WTC11 (cell line): ENCODE results near the gene ACSF3. TPM values are rescaled to one million over a fixed set of nuclear protein-coding genes. Genes with fewer than 3 reads are reported as not detected.
"Not testable (repeated sequence)": the region's sequence is repeated elsewhere in the genome, so short reads cannot be mapped to it uniquely, and the experiment has no call there.

Source experiments
- ATAC-seq: fragments of 200-7000 bp; cut with Tn5 transposase; 2 replicates; pipeline ENCODE4 v1.10.0; 2021; ENCODE audit warnings: mild to moderate bottlenecking, moderate library complexity
- CTCF ChIA-PET: fragments of 300-600 bp; sonication (Branson Sonifier 250); formaldehyde crosslinking; loops from one replicate; lab custom pipeline; 2021; ENCODE audit warnings: antibody characterized with exemption; lab: Charles Lee
- POLR2A ChIA-PET: fragments of 350-600 bp; sonication (Branson Sonifier 250); formaldehyde crosslinking; loops from one replicate; lab custom pipeline; 2021; ENCODE audit warnings: antibody characterized with exemption; lab: Charles Lee
- DNase-seq: peaks from one replicate; pipeline ENCODE4 v3.0.0; 2021; ENCODE audit warnings: low spot score
- H3K27ac Mint-ChIP-seq: 2 replicates; pipeline ENCODE4 v1.8.0; 2021; ENCODE audit warnings: mixed read lengths
- H3K27me3 Mint-ChIP-seq: 2 replicates; pipeline ENCODE4 v1.8.0; 2021; ENCODE audit warnings: low read depth, mild to moderate bottlenecking, moderate library complexity, mixed read lengths
- H3K36me3 Mint-ChIP-seq: 2 replicates; pipeline ENCODE4 v1.8.0; 2021; ENCODE audit warnings: mixed read lengths
- H3K4me1 Mint-ChIP-seq: 2 replicates; pipeline ENCODE4 v1.8.0; 2022; ENCODE audit warnings: mixed read lengths
- H3K4me3 Mint-ChIP-seq: 2 replicates; pipeline ENCODE4 v1.8.0; 2021; ENCODE audit warnings: mild to moderate bottlenecking, moderate library complexity, mixed read lengths
- H3K9me3 Mint-ChIP-seq: 2 replicates; pipeline ENCODE4 v1.8.0; 2021; ENCODE audit warnings: mixed read lengths
- ARID4B ChIP-seq: sonication (generic); formaldehyde crosslinking; IDR thresholded peaks from 2 replicates; pipeline ENCODE4 v1.8.0; 2023; ENCODE audit warnings: missing genetic modification reagents, mild to moderate bottlenecking, borderline replicate concordance
- ATF2 ChIP-seq: sonication (generic); formaldehyde crosslinking; IDR thresholded peaks from 2 replicates; pipeline ENCODE4 v1.8.1; 2022; ENCODE audit warnings: low read depth, missing genetic modification reagents, borderline replicate concordance
- ATF6 ChIP-seq: sonication (generic); formaldehyde crosslinking; IDR thresholded peaks from 2 replicates; pipeline ENCODE4 v1.8.1; 2023; ENCODE audit warnings: mild to moderate bottlenecking, missing genetic modification reagents
- CREB1 ChIP-seq: sonication (generic); formaldehyde crosslinking; IDR thresholded peaks from 2 replicates; pipeline ENCODE4 v1.8.0; 2023; ENCODE audit warnings: mild to moderate bottlenecking, missing genetic modification reagents
- CREM ChIP-seq: sonication (generic); formaldehyde crosslinking; IDR thresholded peaks from 2 replicates; pipeline ENCODE4 v1.8.1; 2022; ENCODE audit warnings: mild to moderate bottlenecking, missing genetic modification reagents, moderate library complexity
- ELF4 ChIP-seq: sonication (generic); formaldehyde crosslinking; IDR thresholded peaks from 2 replicates; pipeline ENCODE4 v1.8.1; 2022; ENCODE audit warnings: low read depth, mild to moderate bottlenecking, moderate library complexity, missing genetic modification reagents
- PRRX2 ChIP-seq: fragments of 250-450 bp; sonication (Bioruptor Pico); IDR thresholded peaks from 2 replicates; pipeline ENCODE4 v1.8.0; 2021; ENCODE audit warnings: mild to moderate bottlenecking
- TEAD4 ChIP-seq: sonication (generic); formaldehyde crosslinking; IDR thresholded peaks from 2 replicates; pipeline ENCODE4 v1.8.0; 2022; ENCODE audit warnings: mild to moderate bottlenecking, missing genetic modification reagents
- ZNF532 ChIP-seq: fragments of 250-450 bp; sonication (Bioruptor Pico); IDR thresholded peaks from 2 replicates; pipeline ENCODE4 v1.9.0; 2021; ENCODE audit warnings: mild to moderate bottlenecking, borderline replicate concordance
- total RNA-seq: library from RNA; stranded (reverse); gene quantifications from 3 replicates; pipeline ENCODE4 v1.2.3, GENCODE V29; 2021

ACSF3 gene
- total RNA-seq, 1 experiment from 2014 or later: 22.9 TPM

- TF ChIP-seq PRRX2 (CRISPR knock-in tag): no peak
Measured at GRCh38 chr16:89187770-89188392, 94.2 kb downstream of the ACSF3 start (continued).

GRCh38 chr16:89188471-89189357 is 95.1 kb downstream of the ACSF3 start:
- ATAC-seq, H3K4me1 Mint-ChIP-seq, H3K4me3 Mint-ChIP-seq, H3K27me3 Mint-ChIP-seq, H3K36me3 Mint-ChIP-seq, CTCF ChIA-PET, DNase-seq, H3K9me3 Mint-ChIP-seq, POLR2A ChIA-PET, H3K27ac Mint-ChIP-seq: not testable (repeated sequence)

- CTCF ChIA-PET: no interaction called here
- no peak overlapping the region for H3K4me3 Mint-ChIP-seq
- H3K27me3 Mint-ChIP-seq: peaks cover 3% of the 10 kb centered on the region
- TF ChIP-seq ATF6 (no peak), CREM (CRISPR knock-in tag) (no peak), ATF2 (CRISPR knock-in tag) (no peak)
- TF ChIP-seq, all 79 proteins: peak for 0
- H3K36me3 Mint-ChIP-seq: no peaks in the 10 kb centered on the region
- DNase-seq (no peak), ATAC-seq (no peak)
- POLR2A ChIA-PET: no interaction called here
- H3K27ac Mint-ChIP-seq: no peak overlapping the region
- no peaks in the 10 kb centered on the region for H3K4me1 Mint-ChIP-seq
- no peaks in the 10 kb centered on the region for H3K9me3 Mint-ChIP-seq
Measured at GRCh38 chr16:89189358-89190025, 95.8 kb downstream of the ACSF3 start.

- H3K4me1 Mint-ChIP-seq: no peaks in the 10 kb centered on the region
- H3K9me3 Mint-ChIP-seq: no peaks in the 10 kb centered on the region
- H3K27ac Mint-ChIP-seq: no peak overlapping the region
- ATAC-seq (no peak), DNase-seq (no peak)
- POLR2A ChIA-PET: no interaction called here
- H3K27me3 Mint-ChIP-seq: peaks cover 3% of the 10 kb centered on the region
- H3K4me3 Mint-ChIP-seq: no peak overlapping the region
- TF ChIP-seq TEAD4 (CRISPR knock-in tag) (no peak), ELF4 (CRISPR knock-in tag) (no peak), ZNF532 (CRISPR knock-in tag) (no peak), ARID4B (no peak), CREB1 (CRISPR knock-in tag) (no peak)
- CTCF ChIA-PET: no interaction called here
- H3K36me3 Mint-ChIP-seq: no peaks in the 10 kb centered on the region
Measured at GRCh38 chr16:89190150-89190958, 96.7 kb downstream of the ACSF3 start.
